Measurements from ENCODE around the gene TRPM3.

The TRPM3 gene

GRCh38 chr9:70526902-70527301 is 594.5 kb downstream of the TRPM3 start:
- Histone ChIP-seq H3K27me3 (ENCODE audit: insufficient read depth, poor library complexity, severe bottlenecking) (no peaks in the 10 kb centered on the region), H3K36me3 (ENCODE audit: low read depth) (no peaks in the 10 kb centered on the region), H3K9me3 (ENCODE audit: severe bottlenecking) (no peaks in the 10 kb centered on the region), H3K4me3 (ENCODE audit: severe bottlenecking) (no peak overlapping the region), H3K27ac (ENCODE audit: poor library complexity, severe bottlenecking) (no peak overlapping the region), H3K4me1 (ENCODE audit: insufficient read depth, poor library complexity, severe bottlenecking) (peaks cover 4% of the 10 kb centered on the region)
- TF ChIP-seq, protein P1, sequence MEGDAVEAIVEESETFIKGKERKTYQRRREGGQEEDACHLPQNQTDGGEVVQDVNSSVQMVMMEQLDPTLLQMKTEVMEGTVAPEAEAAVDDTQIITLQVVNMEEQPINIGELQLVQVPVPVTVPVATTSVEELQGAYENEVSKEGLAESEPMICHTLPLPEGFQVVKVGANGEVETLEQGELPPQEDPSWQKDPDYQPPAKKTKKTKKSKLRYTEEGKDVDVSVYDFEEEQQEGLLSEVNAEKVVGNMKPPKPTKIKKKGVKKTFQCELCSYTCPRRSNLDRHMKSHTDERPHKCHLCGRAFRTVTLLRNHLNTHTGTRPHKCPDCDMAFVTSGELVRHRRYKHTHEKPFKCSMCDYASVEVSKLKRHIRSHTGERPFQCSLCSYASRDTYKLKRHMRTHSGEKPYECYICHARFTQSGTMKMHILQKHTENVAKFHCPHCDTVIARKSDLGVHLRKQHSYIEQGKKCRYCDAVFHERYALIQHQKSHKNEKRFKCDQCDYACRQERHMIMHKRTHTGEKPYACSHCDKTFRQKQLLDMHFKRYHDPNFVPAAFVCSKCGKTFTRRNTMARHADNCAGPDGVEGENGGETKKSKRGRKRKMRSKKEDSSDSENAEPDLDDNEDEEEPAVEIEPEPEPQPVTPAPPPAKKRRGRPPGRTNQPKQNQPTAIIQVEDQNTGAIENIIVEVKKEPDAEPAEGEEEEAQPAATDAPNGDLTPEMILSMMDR (IDR thresholded peaks at IDR 0.05; ENCODE audit: poor library complexity, severe bottlenecking) = no peak
- DNase-seq (ENCODE audit: low spot score) (no peak), ATAC-seq (ENCODE audit: low read depth) (no peak)

DNA sequence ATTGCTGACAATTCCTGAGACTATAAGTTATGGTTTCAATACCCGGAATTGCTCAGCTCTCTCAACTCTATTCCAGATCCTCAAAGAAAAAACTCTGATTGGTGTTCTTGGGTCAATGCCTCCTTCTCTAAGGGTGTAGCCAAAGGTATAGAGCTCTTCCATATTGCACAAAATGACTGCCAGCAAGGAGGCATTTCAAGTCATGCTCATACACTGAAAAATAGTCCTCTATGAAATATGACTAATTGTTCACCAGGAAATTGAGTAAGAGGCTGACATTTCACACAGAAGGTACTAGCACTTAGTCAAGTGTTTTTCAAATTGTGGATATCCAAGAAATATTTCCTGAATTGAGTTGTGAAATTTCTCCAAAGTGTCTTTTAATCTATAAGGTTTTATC is 595.9 kb downstream of the TRPM3 start:
- no peak for DNase-seq (ENCODE audit: low spot score)
- H3K4me3 ChIP-seq (ENCODE audit: severe bottlenecking) = no peak overlapping the region
- TF ChIP-seq, protein P1 (IDR thresholded peaks at IDR 0.05; ENCODE audit: poor library complexity, severe bottlenecking) = no peak

DNA sequence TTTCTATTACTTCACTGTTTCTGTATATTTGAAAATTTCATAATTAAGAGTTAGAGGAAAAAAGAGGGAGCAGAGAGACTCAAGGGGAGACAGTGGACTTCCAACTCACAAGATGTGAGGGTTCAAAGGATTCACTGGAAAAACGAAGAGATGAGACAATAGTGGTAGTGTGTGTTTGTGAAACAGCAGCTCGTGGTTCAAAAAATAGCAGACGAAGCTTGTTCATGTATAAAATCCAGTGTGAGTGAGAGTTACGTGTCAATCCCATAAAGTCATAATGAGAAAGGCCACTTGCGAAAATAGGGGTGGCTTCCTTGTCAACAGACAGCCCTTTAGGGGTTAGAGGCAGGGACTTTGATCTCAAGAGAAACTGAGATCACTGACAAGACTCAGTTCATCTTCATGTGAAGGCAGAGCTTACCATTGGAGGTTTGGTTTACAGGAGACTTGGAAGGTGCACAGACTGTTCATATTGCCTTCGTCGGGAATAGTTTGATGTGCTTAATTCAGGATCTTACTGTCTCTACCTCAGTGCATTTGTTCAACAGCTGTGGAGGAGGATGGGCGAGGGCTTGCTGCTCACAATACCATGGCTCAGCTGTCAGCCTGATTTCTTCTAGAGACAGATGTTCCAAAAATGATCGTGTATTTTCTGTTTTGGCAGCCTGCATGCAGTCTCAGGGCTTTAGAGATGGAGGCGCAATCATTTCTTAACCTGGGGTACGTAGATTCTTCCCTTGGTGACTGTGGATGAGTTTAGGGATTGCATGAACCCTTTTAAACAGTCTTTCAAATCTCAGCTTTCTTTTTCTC is 601.3 kb downstream of the TRPM3 start:
- DNase-seq (ENCODE audit: low spot score) = no peak
- H3K27ac ChIP-seq (ENCODE audit: poor library complexity, severe bottlenecking) = no peak overlapping the region

More for the DNA sequence above, 595.9 kb downstream of the TRPM3 start:
- H3K27me3 ChIP-seq (ENCODE audit: insufficient read depth, poor library complexity, severe bottlenecking) = no peaks in the 10 kb centered on the region
- peaks cover 4% of the 10 kb centered on the region for H3K4me1 ChIP-seq (ENCODE audit: insufficient read depth, poor library complexity, severe bottlenecking)
- peak; percentile 86 for ATAC-seq (ENCODE audit: low read depth)
- no peaks in the 10 kb centered on the region for H3K36me3 ChIP-seq (ENCODE audit: low read depth)
- peak overlapping the region; percentile 27 for H3K27ac ChIP-seq (ENCODE audit: poor library complexity, severe bottlenecking)
- H3K9me3 ChIP-seq (ENCODE audit: severe bottlenecking) = no peaks in the 10 kb centered on the region

DNA sequence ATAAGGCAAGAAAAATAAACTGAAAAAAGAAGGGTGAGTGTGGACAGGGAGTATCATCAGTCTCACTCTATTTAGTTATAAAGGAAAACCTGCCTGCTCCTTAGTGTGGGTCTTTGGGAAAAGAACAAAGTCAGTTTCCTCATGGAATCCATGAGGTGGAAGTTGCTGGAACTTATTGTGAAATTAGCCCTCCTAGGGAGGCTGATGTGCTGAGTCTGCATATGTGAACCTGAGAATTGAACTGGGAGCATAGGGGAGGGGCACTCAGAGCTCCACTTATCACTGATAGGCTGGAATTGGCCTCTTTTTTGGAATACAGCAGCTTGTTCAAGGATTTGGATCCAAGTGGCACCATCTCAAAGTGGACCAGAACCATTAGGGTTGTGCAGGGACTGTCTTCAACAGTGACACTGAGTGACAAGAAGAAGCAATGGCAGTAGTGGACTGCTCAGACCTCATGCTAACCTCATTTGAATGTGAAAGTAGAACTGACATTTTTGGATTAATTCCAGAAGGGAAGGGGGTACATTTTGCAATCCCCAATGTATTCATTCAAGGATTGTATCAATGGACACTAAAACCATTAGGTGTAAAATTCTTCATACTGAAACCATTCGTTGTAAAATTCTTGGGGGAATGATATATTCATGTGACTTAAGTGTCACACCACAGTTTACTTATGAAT is 603.4 kb downstream of the TRPM3 start:
- no peaks in the 10 kb centered on the region for H3K4me1 ChIP-seq (ENCODE audit: insufficient read depth, poor library complexity, severe bottlenecking)
- no peak for DNase-seq (ENCODE audit: low spot score)
- no peaks in the 10 kb centered on the region for H3K36me3 ChIP-seq (ENCODE audit: low read depth)
- no peak for ATAC-seq (ENCODE audit: low read depth)
- TF ChIP-seq, protein P1 (IDR thresholded peaks at IDR 0.05; ENCODE audit: poor library complexity, severe bottlenecking) = no peak
- no peaks in the 10 kb centered on the region for H3K9me3 ChIP-seq (ENCODE audit: severe bottlenecking)
- no peak overlapping the region for H3K4me3 ChIP-seq (ENCODE audit: severe bottlenecking)
- no peak overlapping the region for H3K27ac ChIP-seq (ENCODE audit: poor library complexity, severe bottlenecking)
- no peaks in the 10 kb centered on the region for H3K27me3 ChIP-seq (ENCODE audit: insufficient read depth, poor library complexity, severe bottlenecking)

More for the DNA sequence above, 601.3 kb downstream of the TRPM3 start:
- TF ChIP-seq, protein P1 (IDR thresholded peaks at IDR 0.05; ENCODE audit: poor library complexity, severe bottlenecking) = no peak
- no peaks in the 10 kb centered on the region for H3K9me3 ChIP-seq (ENCODE audit: severe bottlenecking)
- no peaks in the 10 kb centered on the region for H3K27me3 ChIP-seq (ENCODE audit: insufficient read depth, poor library complexity, severe bottlenecking)
- H3K36me3 ChIP-seq (ENCODE audit: low read depth) = no peaks in the 10 kb centered on the region
- ATAC-seq (ENCODE audit: low read depth) = no peak
- no peaks in the 10 kb centered on the region for H3K4me1 ChIP-seq (ENCODE audit: insufficient read depth, poor library complexity, severe bottlenecking)
- H3K4me3 ChIP-seq (ENCODE audit: severe bottlenecking) = no peak overlapping the region

All from RWPE2 (cell line).